ENCODE measurements around the gene LMTK2.

Gene LMTK2

DNA sequence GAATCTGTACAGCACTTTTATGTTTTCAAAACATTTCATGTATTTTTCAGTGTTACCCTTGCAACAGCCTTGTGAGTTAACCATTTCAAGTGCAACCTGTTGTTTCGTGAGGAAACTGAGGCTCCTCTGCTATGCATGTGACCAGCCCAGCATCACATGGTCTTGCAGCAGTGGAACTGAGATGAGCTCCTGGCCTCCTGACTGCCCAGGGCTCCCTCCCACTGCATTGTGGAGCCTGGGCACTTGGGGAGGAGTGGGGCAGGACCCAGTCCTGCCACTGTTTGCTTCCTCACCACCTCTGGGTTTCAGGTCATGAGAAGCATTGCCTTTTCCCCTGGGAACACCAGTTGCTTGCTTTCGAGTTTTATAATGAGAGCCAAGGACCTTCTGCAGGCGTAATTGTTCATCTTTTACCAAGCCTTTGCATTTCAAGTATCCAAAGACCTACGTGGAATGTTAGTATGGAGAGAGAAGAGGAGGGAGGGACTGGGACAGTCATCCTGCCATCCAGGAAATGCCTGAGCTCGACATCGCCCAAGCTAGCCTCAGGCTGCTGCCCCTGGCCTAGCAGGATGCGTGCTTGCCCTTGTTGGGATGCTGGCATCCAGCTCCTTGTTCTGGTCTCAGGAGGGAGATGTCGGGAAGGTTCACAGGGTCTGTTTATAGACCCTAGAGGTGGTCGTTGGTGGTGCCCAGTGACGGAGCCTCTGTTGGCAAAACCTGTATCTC, 72.3 kb downstream of the LMTK2 start:
- no peak for DNase-seq

DNA sequence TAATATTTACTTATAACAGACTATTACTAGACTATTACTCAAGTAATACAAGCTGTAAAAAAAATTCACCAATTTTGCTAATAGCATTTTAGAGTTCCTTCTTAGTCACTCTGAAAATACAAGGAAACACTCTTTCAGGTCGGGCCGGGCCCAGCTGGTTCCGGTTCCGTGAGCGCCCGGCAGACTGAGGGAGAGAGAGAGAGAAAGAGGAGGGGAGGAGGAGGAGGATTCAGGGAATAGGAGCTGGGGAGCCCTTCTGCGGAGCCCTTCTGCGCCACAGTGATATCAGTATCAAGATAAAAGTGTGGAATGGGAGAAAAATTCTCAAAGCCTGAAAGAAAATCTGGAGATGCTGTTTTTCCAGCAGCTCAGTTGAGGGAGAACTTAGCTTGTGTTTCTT, 74.1 kb downstream of the LMTK2 start:
- DNase-seq: no peak

DNA sequence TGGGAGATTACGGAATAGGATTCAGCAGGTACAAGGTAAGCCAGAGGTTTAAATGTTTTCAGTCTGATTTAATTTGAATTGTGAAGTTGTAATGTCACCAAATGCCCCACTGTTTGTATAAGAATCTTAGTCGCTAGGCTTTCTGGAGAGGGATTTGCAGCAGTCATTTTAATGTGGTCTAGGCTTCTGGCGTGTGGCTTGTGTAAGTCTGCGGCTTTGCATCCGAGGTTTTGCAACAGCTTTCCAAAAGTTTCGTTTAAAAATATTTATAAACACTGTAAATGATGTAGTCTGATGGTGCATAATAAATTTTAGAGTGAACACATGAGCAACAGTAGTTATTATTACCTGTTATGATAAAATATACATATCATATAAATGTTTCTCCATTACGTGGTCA, 78.4 kb downstream of the LMTK2 start:
- DNase-seq: no peak

DNA sequence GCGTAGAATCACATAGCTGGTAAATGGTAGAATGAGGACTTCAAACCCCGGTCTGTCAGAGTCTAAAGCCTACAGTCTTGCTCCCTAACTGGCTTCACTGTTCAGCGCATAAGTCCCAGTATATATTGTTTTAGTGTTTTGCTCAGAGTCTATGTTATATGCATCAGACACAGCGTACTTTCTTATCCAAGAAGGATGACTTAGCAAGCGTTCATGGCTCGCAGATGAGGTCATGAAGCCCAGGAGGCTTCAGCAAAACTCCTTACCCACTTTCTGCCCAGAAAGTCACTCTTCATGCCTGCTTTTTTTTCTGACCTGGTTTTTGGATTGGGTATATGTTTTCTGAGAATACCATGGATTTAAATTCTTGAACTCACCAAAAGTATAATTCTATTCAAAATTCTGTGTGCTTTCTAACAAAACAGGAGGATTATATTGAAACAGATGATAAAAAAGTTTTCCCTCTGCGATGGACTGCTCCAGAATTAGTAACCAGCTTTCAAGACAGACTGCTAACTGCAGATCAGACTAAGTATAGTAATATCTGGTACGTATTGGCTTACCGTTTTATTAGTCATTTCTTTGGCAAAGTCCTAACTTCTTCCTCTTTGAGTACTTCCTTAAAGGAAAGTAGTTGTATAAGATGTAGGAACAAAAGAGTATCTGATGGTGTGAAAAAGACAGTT, 79.9 kb downstream of the LMTK2 start:
- no peak for DNase-seq

DNA sequence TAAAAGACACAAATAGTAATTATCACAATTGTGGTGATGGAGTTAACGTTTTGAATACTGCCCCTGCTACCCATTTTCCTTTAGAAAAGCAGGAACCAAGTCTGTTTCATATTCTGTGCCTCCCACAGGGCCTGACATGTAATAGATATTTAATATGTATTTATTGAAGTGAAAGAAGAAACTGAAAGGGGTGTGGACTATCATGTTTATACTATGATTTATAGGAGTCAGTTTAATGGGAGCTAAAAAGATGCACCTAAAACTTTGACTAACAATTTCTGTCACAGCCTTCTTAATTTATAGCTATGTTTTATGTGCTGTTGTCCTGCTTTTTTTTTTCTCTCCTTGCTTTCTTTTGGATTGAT, 80.5 kb downstream of the LMTK2 start:
- DNase-seq: no peak

DNA sequence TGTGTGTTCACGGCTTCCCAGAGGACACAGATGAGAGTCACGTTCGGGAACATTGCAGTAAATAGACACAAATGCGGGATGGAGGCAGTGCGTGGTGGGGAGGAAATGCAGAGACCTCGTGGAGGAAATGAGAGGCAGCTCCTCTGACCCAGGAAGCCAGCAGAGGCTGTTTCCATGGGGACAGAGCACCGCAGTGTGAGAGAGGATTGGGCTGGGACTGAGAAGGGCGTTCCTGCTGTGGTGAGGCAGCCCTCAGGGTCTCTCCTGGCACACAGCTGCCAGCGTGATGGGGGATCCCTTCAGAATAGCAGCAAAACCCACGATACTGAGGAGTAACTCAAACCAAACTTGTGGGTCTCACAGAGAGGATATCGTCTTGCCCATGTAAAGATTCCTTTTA, 82.9 kb downstream of the LMTK2 start:
- DNase-seq: no peak

DNA sequence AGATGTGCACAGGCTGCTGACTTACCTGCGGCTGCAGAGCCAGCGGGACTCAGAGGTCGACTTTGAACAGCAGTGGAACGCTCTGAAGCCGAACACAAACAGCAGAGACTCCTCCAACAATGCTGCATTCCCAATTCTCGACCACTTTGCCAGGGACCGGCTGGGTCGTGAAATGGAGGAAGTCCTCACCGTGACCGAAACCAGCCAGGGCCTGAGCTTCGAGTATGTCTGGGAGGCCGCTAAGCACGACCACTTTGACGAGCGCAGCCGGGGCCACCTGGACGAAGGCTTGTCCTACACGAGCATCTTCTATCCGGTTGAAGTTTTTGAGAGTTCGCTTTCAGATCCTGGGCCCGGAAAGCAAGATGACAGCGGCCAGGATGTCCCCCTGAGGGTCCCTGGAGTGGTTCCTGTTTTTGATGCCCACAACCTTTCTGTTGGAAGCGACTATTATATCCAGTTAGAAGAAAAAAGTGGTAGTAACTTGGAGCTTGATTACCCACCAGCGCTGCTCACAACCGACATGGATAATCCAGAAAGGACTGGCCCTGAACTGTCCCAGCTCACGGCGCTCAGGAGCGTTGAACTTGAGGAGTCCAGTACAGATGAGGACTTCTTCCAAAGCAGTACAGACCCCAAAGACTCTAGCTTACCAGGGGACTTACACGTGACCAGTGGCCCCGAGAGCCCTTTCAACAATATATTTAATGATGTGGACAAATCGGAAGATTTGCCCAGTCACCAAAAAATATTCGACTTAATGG, 85.2 kb downstream of the LMTK2 start:
- no peak for DNase-seq

DNA sequence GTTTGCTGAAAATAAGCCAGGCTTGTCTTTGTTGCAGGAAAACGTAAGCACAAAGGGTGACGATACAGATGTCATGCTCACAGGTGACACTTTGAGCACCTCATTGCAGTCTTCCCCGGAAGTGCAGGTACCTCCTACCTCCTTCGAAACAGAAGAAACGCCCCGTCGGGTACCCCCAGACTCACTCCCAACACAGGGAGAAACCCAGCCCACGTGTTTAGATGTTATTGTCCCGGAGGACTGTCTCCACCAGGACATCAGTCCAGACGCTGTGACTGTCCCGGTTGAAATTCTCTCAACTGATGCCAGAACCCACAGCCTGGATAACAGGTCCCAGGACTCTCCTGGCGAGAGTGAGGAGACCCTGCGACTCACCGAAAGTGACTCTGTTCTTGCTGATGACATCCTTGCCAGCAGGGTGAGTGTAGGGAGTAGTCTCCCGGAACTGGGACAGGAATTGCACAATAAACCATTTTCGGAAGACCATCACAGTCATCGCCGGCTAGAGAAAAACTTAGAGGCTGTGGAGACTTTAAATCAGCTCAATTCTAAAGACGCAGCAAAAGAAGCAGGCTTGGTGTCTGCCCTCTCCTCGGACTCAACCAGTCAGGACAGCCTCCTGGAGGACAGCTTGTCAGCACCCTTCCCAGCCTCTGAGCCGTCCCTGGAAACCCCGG, 86.3 kb downstream of the LMTK2 start:
- DNase-seq: no peak

DNA sequence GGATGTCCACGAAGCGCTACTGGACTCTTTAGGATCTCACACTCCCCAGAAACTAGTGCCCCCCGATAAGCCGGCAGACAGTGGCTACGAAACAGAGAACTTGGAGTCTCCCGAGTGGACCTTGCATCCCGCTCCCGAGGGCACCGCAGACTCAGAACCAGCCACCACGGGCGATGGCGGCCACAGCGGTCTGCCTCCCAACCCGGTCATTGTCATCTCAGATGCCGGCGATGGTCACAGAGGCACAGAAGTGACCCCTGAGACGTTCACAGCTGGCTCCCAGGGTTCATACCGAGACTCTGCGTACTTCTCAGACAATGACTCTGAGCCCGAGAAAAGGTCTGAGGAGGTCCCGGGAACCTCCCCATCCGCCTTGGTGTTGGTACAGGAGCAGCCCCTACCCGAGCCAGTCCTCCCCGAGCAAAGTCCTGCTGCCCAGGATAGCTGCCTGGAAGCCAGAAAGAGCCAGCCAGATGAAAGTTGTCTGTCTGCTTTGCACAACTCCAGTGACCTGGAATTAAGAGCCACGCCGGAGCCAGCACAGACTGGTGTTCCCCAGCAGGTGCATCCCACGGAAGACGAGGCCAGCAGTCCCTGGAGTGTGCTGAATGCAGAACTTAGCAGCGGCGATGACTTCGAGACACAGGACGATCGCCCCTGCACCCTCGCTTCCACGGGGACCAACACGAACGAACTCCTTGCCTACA, 87.0 kb downstream of the LMTK2 start:
- no peak for DNase-seq

DNA sequence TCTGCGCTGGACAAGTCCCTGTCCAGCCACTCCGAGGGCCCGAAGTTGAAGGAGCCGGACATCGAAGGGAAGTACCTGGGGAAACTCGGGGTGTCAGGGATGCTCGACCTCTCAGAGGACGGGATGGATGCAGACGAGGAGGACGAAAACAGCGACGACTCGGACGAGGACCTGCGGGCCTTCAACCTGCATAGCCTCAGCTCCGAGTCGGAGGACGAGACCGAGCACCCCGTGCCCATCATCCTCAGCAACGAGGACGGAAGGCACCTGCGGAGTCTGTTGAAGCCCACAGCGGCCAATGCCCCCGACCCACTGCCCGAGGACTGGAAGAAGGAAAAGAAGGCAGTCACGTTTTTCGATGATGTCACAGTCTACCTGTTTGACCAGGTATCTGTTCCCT, 87.5 kb downstream of the LMTK2 start:
- no peak for DNase-seq

DNA sequence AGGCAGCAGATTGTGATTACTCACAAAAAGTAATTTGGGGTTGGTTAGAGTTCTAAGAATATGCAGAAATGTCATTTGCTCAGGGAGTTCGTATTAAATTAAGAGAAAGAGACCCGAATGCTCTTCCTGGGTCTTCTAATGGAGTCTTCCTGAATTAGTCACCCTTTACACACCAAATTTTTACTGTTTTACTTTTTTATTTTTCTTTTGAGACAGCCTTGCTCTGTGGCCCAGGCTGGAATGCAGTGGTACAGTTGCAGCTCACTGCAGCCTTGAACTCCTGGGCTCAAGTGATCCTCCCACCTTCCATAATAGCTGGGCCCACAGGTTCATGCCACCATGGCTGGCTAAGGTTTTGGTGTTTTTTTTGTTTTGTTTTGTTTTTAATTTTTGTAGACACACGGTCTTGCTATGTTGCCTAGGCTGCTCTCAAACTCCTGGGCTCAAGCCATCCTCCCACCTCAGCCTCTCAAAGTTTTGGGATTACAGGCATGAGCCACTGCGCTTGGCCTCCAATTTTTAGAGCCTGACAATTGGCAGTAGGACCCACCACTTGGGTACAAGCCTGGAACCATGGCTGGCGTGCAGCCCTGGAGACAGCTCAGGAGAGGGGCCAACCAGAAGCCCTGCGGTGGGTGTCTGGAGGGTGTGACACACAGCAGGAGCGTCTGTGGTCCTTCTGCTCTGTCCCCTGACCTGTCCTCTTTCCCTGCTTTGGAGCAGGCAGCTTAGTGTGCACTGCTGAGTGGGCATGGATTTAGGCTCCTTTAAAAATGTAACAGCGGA, 88.2 kb downstream of the LMTK2 start:
- DNase-seq: no peak

DNA sequence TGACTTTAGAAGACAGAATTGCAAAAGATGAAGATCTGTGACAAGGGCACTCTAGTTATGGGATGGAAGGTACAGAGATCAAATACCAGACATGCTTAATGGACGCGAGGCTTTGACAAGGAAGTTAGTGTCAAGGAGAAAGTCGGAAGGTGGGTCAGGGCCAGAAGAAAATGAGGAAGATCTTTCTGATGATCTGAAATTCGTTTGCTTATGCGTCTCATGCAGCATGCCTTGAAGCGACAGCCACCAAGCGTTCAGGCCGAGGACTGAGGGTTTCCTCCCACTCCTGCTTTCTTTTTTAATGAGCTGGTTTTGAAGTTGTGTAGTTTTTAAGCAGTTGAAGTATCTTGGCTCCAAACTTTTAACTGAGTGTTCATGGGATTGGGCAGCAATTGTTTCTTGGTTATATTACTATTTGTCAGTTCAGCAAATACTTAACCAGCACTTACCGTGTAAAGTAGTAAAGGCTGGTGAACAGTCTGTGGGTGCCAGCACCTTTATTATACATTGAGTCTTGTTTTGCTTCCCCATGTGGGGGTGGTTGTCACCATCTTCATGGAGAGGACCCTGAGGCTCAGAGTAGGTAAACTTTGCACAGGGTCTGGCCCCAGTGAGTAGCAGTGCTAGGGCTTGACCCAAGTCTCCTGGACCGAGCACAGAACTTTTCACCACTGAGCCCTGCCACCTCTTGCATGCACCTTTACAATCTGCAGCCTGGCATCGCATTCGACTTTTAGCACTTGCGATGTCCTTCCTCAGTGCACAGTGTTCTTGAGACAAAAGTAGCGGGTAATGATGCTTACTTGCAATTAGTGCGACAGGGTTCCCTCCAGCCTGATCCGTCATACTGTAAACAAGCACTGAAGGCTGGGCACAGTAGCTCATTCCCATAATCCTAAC, 90.3 kb downstream of the LMTK2 start:
- no peak for DNase-seq

DNA sequence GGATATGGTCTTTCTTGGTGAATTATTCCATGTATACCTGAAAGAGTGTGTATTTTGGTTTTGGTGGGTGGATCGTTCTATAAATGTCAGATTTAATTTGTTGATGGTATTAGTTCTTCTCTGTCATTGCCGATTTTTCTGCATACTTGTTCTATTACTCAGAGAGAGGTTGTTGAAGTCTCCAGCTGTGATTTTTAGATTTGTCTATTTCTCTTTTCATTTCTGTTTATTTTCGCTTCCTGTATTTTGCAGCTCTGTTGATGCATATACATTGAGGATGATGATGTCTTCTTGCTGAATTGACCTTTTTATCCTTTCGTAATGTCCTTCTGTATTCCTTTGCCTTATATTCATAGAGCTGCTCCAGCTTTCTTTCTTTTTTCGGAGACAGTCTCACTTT, 92.5 kb downstream of the LMTK2 start:
- DNase-seq: no peak

DNA sequence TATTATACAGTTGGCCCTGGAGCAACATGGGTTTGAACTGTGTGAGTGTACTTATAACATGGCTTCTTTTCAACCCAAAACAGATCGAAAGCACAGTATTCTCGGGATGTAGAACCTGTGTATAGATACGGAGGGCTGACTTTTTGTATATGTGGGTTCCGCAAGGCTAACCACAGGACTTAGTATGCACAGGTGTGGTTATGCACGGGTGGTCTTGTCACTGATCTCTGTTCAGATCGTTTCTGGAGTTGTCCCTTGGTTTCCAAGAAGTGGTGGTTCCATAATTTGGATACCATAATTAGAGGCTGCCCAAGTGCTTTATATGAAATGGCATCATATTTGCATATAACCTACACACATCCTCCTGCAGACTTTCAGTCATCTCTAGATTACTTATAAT, 93.7 kb downstream of the LMTK2 start:
- DNase-seq: no peak

DNA sequence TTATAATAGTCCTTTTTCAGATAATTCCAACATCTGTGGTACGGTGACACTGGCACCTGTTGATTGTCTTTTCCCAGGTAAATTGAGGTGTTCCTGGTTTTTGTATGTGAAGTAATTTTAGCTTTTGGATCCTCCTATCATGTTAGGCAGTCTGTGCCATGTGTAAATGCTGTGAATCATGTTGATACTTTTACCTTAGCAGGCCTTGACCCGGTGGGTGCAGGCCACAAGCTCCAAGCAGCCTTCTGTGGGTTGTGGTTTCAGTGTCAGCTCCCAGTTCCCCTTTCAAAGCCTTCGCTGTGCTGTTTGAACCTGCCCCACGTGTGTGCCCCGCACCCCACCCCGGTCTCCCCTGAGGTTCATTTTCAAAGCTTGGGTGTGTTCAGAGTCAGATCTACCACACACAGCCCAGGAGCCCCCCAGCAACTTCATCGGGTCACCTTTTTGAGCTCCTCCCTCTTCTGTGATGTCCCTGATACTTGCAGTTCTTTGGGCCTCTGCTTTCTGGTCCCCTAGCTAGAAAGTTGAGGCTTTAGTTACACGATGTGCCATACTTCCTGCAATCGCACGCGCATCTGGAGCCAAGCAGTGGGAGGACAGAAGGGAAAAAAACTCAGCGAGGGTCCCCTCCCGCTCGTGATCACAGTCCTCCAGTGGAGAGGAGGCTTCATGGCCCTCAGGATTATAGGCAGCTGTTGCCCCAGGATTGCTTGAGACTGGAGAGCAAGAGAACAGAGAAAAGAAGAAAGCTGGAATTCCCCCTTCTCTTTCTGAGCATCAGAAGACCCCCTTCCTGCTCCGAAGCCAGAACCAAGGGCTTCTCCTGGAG, 95.9 kb downstream of the LMTK2 start:
- DNase-seq: no peak

DNA sequence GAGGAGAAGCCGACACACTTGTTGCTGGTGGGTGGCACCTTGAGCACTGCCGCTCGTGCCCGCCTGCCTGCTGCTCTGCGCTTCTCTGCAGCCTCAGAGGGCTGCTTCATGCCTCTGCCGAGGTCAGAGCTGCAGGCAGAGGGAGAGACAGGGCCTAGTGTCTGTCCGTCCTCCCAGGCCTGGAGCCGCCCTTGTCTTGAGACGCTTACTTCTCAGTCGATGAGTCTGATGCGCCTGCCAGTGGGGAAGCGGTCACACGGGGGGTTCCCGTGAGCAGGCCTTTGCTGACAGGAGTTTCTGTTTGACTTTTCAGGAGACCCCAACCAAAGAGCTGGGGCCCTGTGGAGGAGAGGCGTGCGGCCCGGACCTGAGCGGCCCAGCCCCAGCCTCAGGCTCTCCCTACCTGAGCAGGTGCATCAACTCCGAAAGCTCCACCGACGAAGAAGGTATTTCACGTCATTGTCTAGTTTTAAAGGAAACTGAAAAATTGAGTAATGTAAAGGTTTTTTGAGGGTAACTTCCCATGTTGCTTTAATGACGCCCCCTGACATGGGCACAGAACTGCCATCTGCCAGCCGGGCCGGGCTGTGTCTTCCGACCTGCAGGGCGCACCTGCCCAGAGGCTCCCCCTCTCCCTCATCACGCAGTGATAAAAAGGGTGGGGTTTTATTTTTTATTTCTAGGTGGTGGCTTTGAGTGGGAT, 96.8 kb downstream of the LMTK2 start:
- no peak for DNase-seq

DNA sequence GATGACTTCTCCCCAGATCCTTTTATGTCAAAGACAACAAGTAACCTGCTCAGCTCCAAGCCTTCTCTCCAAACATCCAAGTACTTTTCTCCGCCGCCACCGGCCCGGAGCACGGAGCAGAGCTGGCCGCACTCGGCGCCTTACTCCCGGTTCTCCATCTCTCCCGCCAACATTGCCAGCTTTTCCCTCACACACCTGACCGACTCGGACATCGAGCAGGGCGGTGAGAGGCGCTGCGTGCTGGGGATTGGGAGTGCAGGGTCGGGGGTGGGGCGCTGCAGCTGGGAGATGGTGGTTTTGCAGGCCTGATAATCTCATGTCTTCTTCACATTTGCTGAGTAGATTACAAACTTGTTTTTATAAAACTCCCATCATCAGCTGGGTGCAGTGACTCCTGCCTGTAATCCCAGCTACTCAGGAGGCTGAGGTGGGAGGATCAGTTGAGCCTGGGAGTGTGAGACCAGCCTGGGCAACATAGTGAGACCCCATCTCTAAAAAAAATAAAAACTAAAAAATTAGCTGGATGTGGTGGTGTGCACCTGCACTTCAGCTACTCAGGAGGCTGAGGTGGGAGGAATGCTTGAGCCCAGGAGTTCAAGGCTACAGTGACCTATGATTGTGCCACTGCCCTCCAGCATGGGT, 97.4 kb downstream of the LMTK2 start:
- DNase-seq: no peak

DNA sequence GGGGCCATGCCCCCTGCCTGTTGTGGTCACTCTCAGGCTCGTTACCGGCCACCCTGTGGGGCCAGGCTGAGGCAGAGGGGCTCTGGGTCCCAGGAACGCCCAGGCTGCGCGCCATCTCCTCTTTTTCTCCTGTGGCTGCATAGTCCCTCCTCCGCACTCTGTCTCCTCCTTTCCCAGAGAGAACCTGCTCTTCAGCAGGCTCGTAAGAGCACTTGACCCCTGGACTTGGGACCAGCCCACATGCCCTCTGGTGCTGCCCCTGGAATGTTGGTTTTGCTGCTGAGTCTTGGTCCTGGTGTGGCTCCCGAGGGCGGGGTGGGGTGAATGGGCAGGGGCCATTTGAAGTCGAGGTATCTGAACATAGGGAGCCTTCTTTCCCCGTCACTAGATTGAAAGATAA, 98.0 kb downstream of the LMTK2 start:
- DNase-seq: no peak

Measured in COR-L47 (cell line).